Measurements from ENCODE around the gene POMT1. TPM values are rescaled to one million over a fixed set of nuclear protein-coding genes. Genes with fewer than 3 reads are reported as not detected.

Gene POMT1
- total RNA-seq, 4 donors from 2014 or later = 33.3 to 45.9 (median 38.0) TPM

GRCh38 chr9:131520503-131520902 lies 17.8 kb downstream of the POMT1 start:
- Histone ChIP-seq H3K27ac (no peak overlapping the region), H3K9me3 (no peaks in the 10 kb centered on the region), H3K27me3 (no peaks in the 10 kb centered on the region), H3K4me3 (no peak overlapping the region), H3K4me1 (no peaks in the 10 kb centered on the region), H3K36me3 (peaks cover 8 to 100% (median 22%) of the 10 kb centered on the region in 3 donors)
- 81 to 84% methylated on average over 16 of the region's 16 CpGs for WGBS, 2 donors
- TF ChIP-seq POLR2A (IDR thresholded peaks at IDR 0.05) = no peak
- TF ChIP-seq EP300 (IDR thresholded peaks at IDR 0.05) = no peak
- no peak for TF ChIP-seq CTCF (IDR thresholded peaks at IDR 0.05)
- no peak for DNase-seq (ENCODE audit: low spot score in 2 of 2)

- H3K9me3 ChIP-seq = no peaks in the 10 kb centered on the region
- no peaks in the 10 kb centered on the region for H3K27me3 ChIP-seq
- no peak for TF ChIP-seq POLR2A (IDR thresholded peaks at IDR 0.05)
- no peak for TF ChIP-seq EP300 (IDR thresholded peaks at IDR 0.05)
- TF ChIP-seq CTCF (IDR thresholded peaks at IDR 0.05) = no peak
- no peak overlapping the region for H3K4me3 ChIP-seq
- H3K4me1 ChIP-seq = no peaks in the 10 kb centered on the region
- H3K27ac ChIP-seq = no peak overlapping the region
- WGBS, 2 donors = 90 to 95% methylated on average over 10 of the region's 10 CpGs
- no peak for DNase-seq (ENCODE audit: low spot score in 2 of 2)
- peaks cover 8 to 100% (median 22%) of the 10 kb centered on the region in 3 donors for H3K36me3 ChIP-seq
Measured at GRCh38 chr9:131521203-131521602, 18.5 kb downstream of the POMT1 start.

GRCh38 chr9:131521822-131522221 lies 19.1 kb downstream of the POMT1 start:
- peaks cover 8 to 100% (median 15%) of the 10 kb centered on the region in 3 donors for H3K36me3 ChIP-seq
- no peaks in the 10 kb centered on the region for H3K9me3 ChIP-seq
- H3K4me1 ChIP-seq = no peaks in the 10 kb centered on the region
- H3K4me3 ChIP-seq = no peak overlapping the region
- no peak overlapping the region for H3K27ac ChIP-seq
- no peak for DNase-seq (ENCODE audit: low spot score in 2 of 2)
- WGBS, 2 donors = 93 to 96% methylated on average over 13 of the region's 13 CpGs
- TF ChIP-seq EP300 (IDR thresholded peaks at IDR 0.05) (no peak), POLR2A (IDR thresholded peaks at IDR 0.05) (no peak), CTCF (IDR thresholded peaks at IDR 0.05) (no peak)
- H3K27me3 ChIP-seq = no peaks in the 10 kb centered on the region

GRCh38 chr9:131522257-131523085 lies 19.8 kb downstream of the POMT1 start:
- H3K27me3 ChIP-seq = no peaks in the 10 kb centered on the region
- H3K9me3 ChIP-seq = no peaks in the 10 kb centered on the region
- H3K4me3 ChIP-seq = no peak overlapping the region
- DNase-seq (ENCODE audit: low spot score in 2 of 2) = no peak
- H3K27ac ChIP-seq = no peak overlapping the region
- H3K36me3 ChIP-seq = peaks cover 8 to 100% (median 15%) of the 10 kb centered on the region in 3 donors
- 84 to 86% methylated on average over 27 to 29 of the region's 29 CpGs for WGBS, 2 donors
- no peaks in the 10 kb centered on the region for H3K4me1 ChIP-seq
- no peak for TF ChIP-seq CTCF (IDR thresholded peaks at IDR 0.05)
- TF ChIP-seq EP300 (IDR thresholded peaks at IDR 0.05) = no peak
- no peak for TF ChIP-seq POLR2A (IDR thresholded peaks at IDR 0.05)

GRCh38 chr9:131523086-131523388 lies 20.3 kb downstream of the POMT1 start:
- no peaks in the 10 kb centered on the region for H3K9me3 ChIP-seq
- peaks cover 8 to 100% (median 13%) of the 10 kb centered on the region in 3 donors for H3K36me3 ChIP-seq
- 80 to 85% methylated on average over 9 of the region's 9 CpGs for WGBS, 2 donors

More at GRCh38 chr9:131523086-131523388, 20.3 kb downstream of the POMT1 start:
- DNase-seq (ENCODE audit: low spot score in 2 of 2) = no peak
- H3K27ac ChIP-seq = no peak overlapping the region
- TF ChIP-seq POLR2A (IDR thresholded peaks at IDR 0.05) (no peak), CTCF (IDR thresholded peaks at IDR 0.05) (no peak), EP300 (IDR thresholded peaks at IDR 0.05) (no peak)
- no peaks in the 10 kb centered on the region for H3K4me1 ChIP-seq
- H3K4me3 ChIP-seq = no peak overlapping the region
- no peaks in the 10 kb centered on the region for H3K27me3 ChIP-seq
